A549 treated with AZD2906 at 1 μM for 4 hours (cell line): ENCODE measurements around the gene EDEM2. TPM values are rescaled to one million over a fixed set of nuclear protein-coding genes. Genes with fewer than 3 reads are reported as not detected.

Experiments used
- total RNA-seq: library from RNA; stranded (reverse); fragments of 200-300 nt; extraction: Qiagen RNA extraction; gene quantifications from 5 replicates; pipeline ENCODE4 v1.2.3, GENCODE V29; 2022

EDEM2 gene, protein sequence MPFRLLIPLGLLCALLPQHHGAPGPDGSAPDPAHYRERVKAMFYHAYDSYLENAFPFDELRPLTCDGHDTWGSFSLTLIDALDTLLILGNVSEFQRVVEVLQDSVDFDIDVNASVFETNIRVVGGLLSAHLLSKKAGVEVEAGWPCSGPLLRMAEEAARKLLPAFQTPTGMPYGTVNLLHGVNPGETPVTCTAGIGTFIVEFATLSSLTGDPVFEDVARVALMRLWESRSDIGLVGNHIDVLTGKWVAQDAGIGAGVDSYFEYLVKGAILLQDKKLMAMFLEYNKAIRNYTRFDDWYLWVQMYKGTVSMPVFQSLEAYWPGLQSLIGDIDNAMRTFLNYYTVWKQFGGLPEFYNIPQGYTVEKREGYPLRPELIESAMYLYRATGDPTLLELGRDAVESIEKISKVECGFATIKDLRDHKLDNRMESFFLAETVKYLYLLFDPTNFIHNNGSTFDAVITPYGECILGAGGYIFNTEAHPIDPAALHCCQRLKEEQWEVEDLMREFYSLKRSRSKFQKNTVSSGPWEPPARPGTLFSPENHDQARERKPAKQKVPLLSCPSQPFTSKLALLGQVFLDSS
- total RNA-seq, result 49.9 to 56.4 TPM (median 55.7 TPM) in 5 replicates

DNA sequence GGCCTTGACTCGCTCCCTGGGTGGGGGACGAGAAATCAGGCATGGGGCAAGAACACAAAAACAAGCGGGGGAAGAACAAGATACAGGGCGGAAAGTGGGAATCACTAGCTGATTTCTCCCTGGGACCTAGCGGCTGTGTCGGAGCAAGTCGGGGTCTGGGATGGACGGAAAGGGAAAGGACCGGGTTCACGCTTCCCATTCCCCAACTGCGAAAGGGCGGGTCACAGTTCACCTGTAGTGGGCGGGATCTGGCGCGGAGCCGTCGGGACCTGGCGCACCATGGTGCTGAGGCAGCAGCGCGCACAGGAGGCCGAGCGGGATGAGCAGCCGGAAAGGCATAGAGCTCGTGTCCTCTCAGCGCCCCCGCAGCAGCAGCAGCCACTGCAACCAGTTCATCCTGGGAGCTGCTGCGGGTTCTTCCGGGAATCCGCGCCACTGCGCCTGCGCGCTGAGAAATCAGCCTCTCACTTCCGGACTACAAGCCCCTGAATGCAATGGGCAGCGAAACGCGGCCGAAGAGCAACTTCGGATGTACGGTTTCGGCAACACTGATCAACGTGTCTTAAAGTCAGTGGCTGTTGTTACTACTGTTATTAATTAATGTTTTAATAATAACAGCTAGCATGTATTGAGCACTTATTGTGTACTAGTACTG lies at the start of gene EDEM2:
Gene EDEM2, minus strand, starts transcription at position 417 of the 655 bp plus-strand sequence. Its CDS starts 78 bp downstream, at position 339.

DNA sequence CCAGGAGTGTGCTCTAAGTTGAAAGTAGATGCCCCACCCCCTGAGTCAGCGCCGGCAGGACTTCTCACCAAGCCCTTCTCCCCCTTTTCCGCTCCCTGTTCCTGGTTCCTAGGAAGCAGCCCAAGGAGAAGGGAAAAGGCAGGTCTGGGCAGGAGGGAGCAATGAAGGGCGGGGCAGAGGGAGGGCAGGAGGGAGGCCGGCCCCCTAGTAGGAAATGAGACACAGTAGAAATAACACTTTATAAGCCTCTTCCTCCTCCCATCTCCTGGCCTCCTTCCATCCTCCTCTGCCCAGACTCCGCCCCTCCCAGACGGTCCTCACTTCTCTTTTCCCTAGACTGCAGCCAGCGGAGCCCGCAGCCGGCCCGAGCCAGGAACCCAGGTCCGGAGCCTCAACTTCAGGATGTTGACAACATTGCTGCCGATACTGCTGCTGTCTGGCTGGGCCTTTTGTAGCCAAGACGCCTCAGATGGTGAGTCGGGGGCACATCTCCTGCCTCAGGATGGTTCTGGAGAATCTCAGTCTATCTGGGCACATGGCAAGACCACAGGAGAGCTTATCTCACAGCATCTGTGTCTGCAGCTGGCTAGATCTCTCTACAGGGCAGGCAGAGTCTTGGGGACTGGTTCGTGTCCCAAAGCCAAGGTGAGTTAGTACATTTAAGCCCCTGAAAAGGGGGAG lies 24.8 kb upstream of the EDEM2 start, which contains the start of gene PROCR:
Gene PROCR, plus strand, starts transcription at position 320 of the 681 bp plus-strand sequence. Its CDS starts 83 bp downstream, at position 403.

DNA sequence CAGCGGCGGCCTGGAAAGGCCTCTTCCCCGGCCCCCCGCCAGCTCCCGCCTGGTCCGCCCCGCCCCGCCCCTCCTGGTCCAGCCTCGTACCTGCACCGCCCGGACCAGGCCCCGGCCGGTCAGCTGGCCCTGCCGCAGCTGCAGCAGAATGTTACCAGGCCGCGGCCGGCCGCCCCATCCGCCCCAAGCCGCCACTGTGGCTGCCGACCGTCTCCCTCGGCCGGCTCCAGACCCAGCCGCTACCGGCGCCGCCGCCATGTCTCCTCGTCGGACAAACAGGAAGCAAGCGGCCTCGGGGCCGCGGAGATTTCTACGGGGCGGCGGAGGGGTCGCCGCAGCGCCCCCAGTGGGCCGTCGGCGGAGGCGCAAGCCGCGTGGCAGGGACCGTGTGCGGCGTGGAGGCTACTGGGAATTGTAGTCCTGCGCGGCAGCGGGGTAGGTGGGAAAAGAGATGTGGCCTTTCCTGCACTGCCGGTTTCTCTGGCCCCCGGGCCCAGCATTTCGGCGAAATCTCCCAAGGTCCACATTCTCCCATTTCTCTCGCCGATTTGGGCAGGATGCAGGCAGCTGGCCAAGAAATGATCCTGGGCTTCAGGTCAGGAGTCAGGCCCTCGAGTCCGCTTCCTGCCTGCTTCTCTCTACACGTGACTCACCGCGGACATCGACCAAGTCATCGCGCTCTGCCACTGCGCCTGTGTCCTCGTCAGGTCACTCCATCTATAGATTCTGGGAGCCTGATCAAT lies 54.4 kb downstream of the EDEM2 start, which contains the start of gene TRPC4AP:
Gene TRPC4AP, minus strand, starts transcription at position 284 of the 743 bp plus-strand sequence. Its CDS starts 26 bp downstream, at position 258.

Other genes starting within 250 kb of the EDEM2 start
- gene GSS, start 191.5 kb downstream of the EDEM2 start, total RNA-seq, result 55.0 to 61.7 TPM (median 55.7 TPM) in 5 replicates
- gene MYH7B, start 191.5 kb downstream of the EDEM2 start, total RNA-seq, result 0.05 to 0.20 TPM (median 0.09 TPM) in 5 replicates
- 57.7 to 64.2 TPM (median 61.5 TPM) in 5 replicates for gene TRPC4AP, start 54.5 kb downstream of the EDEM2 start, total RNA-seq
- 104 to 150 TPM (median 140 TPM) in 5 replicates for gene PROCR, start 24.7 kb upstream of the EDEM2 start, total RNA-seq
- 26.7 to 31.9 TPM (median 30.4 TPM) in 5 replicates for gene MMP24, start 79.4 kb upstream of the EDEM2 start, total RNA-seq
- 54.4 to 97.8 TPM (median 90.2 TPM) in 5 replicates for gene MMP24OS, start 130.8 kb upstream of the EDEM2 start, total RNA-seq
- 396 to 456 TPM (median 432 TPM) in 5 replicates for gene EIF6, start 137.4 kb upstream of the EDEM2 start, total RNA-seq
- gene FAM83C, start 145.1 kb upstream of the EDEM2 start, total RNA-seq, result 0.11 to 0.20 TPM (median 0.15 TPM) in 5 replicates